Stomach (tissue), 9 donors: ENCODE results near the gene NUMB. TPM values are rescaled to one million over a fixed set of nuclear protein-coding genes. Genes with fewer than 3 reads are reported as not detected.

Experiments
- DNase-seq, 2 donors: peaks; one replicate each; pipeline versions ENCODE4 v3.0.0 to v3.0.0-alpha.2; 2013 to 2019
- H3K27ac ChIP-seq, 5 donors: fragments of 200-600 bp in 4 of 5; sonication (generic) in 4 of 5; one replicate each; pipeline ENCODE4 v1.5.1; 2013 to 2019; ENCODE audit warnings: mild to moderate bottlenecking in 1 of 5, moderate library complexity in 1 of 5
- H3K27me3 ChIP-seq, 3 donors: fragments of 200-600 bp; sonication (generic); one replicate each; pipeline ENCODE4 v1.5.1; 2017 to 2019; ENCODE audit warnings: mixed run types in 1 of 3
- H3K36me3 ChIP-seq, 4 donors: fragments of 200-600 bp; sonication (generic); 1 replicate in 3 of 4; 2 replicates in 1 of 4; pipeline ENCODE4 v1.5.1; 2016 to 2019
- H3K4me1 ChIP-seq, 4 donors: fragments of 200-600 bp; sonication (generic); one replicate each; pipeline ENCODE4 v1.5.1; 2016 to 2019
- H3K4me3 ChIP-seq, 4 donors: fragments of 200-600 bp; sonication (generic) in 3 of 4; one replicate each; pipeline ENCODE4 v1.5.1; 2016 to 2019; ENCODE audit warnings: mild to moderate bottlenecking in 1 of 4
- H3K9me3 ChIP-seq, 4 donors: fragments of 200-600 bp; sonication (generic); one replicate each; pipeline ENCODE4 v1.5.1; 2016 to 2019
- CTCF ChIP-seq, 7 experiments: fragments of 450-650 bp in 4 of 7; fragments of 200-600 bp in 3 of 7; sonication (generic) in 3 of 7; IDR thresholded peaks; one replicate each; pipeline ENCODE4 v1.5.1; 2016 to 2019; ENCODE audit warnings: antibody characterized with exemption in 7 of 7, control low read depth in 2 of 7, mild to moderate bottlenecking in 1 of 7
- EP300 ChIP-seq: sonication (generic); formaldehyde crosslinking; IDR thresholded peaks from one replicate; pipeline ENCODE4 v1.6.1; 2017; ENCODE audit warnings: antibody characterized with exemption
- POLR2A ChIP-seq, 4 donors: fragments of 450-650 bp; IDR thresholded peaks; one replicate each; pipeline ENCODE4 v1.6.1; 2016; ENCODE audit warnings: antibody characterized with exemption in 4 of 4, control low read depth in 2 of 4, mild to moderate bottlenecking in 1 of 4, moderate library complexity in 1 of 4
- POLR2AphosphoS5 ChIP-seq, 3 donors: sonication (generic); formaldehyde crosslinking; IDR thresholded peaks; one replicate each; pipeline ENCODE4 v1.6.1; 2016; ENCODE audit warnings: antibody characterized with exemption in 3 of 3
- WGBS, 5 donors: extraction: QIAGEN DNeasy Blood & Tissue Kit in 3 of 5; methylation state at CpG; one replicate each; pipeline versions ENCODE4 v1.1.5 to v1.1.7; 2013 to 2018; 5-methylcytosine and 5-hydroxymethylcytosine counted together
- intact Hi-C: fragments of 100-400 bp; cut with DNase I; formaldehyde crosslinking; loops from one replicate; pipeline ENCODE4 v1.15.1; 2023; ENCODE audit warnings: low total_unique reads
- polyA plus RNA-seq, 3 donors: library from polyadenylated mRNA; stranded (reverse); fragments of 200-250 nt; gene quantifications; one replicate each; pipeline ENCODE4 v1.2.3, GENCODE V29; 2013
- total RNA-seq, 5 donors: library from RNA; depleted of rRNA; stranded (reverse); fragments of >200 nt; gene quantifications; one replicate each; pipeline versions ENCODE4 v1.1.0 to v1.2.3, GENCODE V29; 2014 to 2016
- donor health status: healthy with polysubstance abuse.
- donor health status: Bipolar disorder and iron deficiency.
- donor health status: healthy.

Gene NUMB
- total and polyA plus RNA-seq, 8 donors: 26.4 to 135 (median 50.0) TPM

GRCh38 chr14:73249564-73250316, 208.6 kb downstream of the NUMB start:
- DNase-seq: no peak

DNA sequence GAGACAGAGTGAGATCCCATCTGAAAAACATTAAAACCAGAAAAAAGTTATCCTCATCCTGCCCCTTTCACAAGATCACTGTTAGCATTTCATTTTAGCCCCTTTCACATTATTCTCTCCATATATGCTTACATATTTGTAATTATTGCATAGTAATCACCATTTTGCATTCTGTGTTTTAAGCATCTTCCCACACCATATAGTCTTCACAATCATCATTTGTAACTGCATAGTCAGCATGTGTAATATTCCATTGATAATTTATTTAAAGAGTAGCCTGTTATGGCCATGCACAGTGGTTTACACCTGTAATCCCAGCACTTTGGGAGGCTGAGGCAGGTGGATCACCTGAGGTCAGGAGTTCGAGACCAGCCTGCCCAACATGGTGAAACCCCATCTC, 209.2 kb downstream of the NUMB start:
- H3K27me3 ChIP-seq: peaks cover 0 to 6% (median 0%) of the 10 kb centered on the region in 3 donors
- DNase-seq: no peak
- H3K9me3 ChIP-seq: no peaks in the 10 kb centered on the region

More at GRCh38 chr14:73249564-73250316, 208.6 kb downstream of the NUMB start:
- Histone ChIP-seq H3K36me3 (peaks cover 0 to 57% (median 21%) of the 10 kb centered on the region in 4 donors), H3K9me3 (no peaks in the 10 kb centered on the region), H3K27me3 (peaks cover 0 to 6% (median 0%) of the 10 kb centered on the region in 3 donors), H3K27ac (no peak overlapping the region), H3K4me1 (peaks cover 10 to 21% (median 11%) of the 10 kb centered on the region in 4 donors), H3K4me3 (no peak overlapping the region)
- WGBS, 5 donors: 84 to 88% (median 87%) methylated on average over 11 to 13 of the region's 13 CpGs
- intact Hi-C loops: no loop called here
- no peak for TF ChIP-seq EP300
- no peak for TF ChIP-seq POLR2A (IDR thresholded peaks at IDR 0.05)
- TF ChIP-seq CTCF (IDR thresholded peaks at IDR 0.05): no peak
- no peak for TF ChIP-seq POLR2AphosphoS5 (IDR thresholded peaks at IDR 0.05)

GRCh38 chr14:73248108-73248868, 210.1 kb downstream of the NUMB start:
- peaks cover 0 to 6% (median 0%) of the 10 kb centered on the region in 3 donors for H3K27me3 ChIP-seq
- WGBS, 5 donors: 49 to 74% (median 68%) methylated on average over 6 to 9 of the region's 9 CpGs
- TF ChIP-seq POLR2A (IDR thresholded peaks at IDR 0.05) (no peak), EP300 (no peak), POLR2AphosphoS5 (IDR thresholded peaks at IDR 0.05) (no peak), CTCF (IDR thresholded peaks at IDR 0.05) (no peak)
- H3K4me3 ChIP-seq: no peak overlapping the region
- peaks cover 0 to 43% (median 18%) of the 10 kb centered on the region in 4 donors for H3K36me3 ChIP-seq
- peaks cover 11 to 24% (median 13%) of the 10 kb centered on the region in 4 donors for H3K4me1 ChIP-seq
- H3K27ac ChIP-seq: no peak overlapping the region
- no peaks in the 10 kb centered on the region for H3K9me3 ChIP-seq
- intact Hi-C loops: no loop called here
- no peak for DNase-seq

More for the DNA sequence above, 209.2 kb downstream of the NUMB start:
- Histone ChIP-seq H3K36me3 (peaks cover 0 to 51% (median 18%) of the 10 kb centered on the region in 4 donors), H3K27ac (no peak overlapping the region), H3K4me1 (peaks cover 10 to 22% (median 11%) of the 10 kb centered on the region in 4 donors), H3K4me3 (no peak overlapping the region)
- WGBS, 5 donors: 90 to 100% (median 100%) methylated on average over 1 of the region's 1 CpG
- TF ChIP-seq CTCF (IDR thresholded peaks at IDR 0.05) (no peak), POLR2A (IDR thresholded peaks at IDR 0.05) (no peak), EP300 (no peak), POLR2AphosphoS5 (IDR thresholded peaks at IDR 0.05) (no peak)
- intact Hi-C loops: no loop called here

DNA sequence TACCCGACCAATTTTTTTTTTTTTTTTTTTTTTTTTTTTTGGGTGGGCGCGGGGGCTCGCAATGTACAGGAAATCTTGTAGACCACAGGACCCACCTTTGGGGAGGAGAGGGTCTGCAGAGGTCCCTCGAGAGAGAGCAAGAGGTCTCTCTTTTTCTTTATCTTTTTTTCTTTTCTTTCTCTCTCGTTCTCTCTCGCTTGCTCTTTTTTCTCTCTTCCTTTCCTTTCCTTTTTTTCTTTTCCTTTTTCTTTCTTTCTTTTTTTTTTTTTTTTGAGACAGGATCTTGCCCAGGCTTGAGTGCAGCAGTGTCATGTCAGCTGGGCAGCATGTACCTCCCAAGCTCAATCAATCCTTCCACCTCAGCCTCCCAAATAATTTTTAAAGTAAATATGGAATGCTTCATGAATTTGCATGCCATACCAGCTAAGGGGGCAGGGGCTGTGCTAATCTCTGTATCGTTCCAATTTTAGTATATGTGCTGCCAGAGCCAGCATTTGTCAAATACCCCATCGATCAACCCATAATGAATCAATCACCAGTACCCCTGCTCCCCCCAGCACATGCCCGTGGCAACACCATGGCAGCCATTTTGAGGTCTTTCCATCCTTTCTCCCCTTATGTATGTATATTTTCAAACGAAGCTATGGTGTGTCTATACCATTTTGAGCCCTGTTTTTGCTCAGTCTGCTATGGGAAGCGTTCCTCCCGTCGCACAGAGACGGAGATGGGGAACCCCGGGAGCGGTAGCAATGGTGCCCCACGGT, 211.8 kb downstream of the NUMB start:
- 74 to 78% (median 75%) methylated on average over 16 to 18 of the region's 18 CpGs for WGBS, 5 donors
- H3K27ac ChIP-seq: no peak overlapping the region
- DNase-seq: no peak
- peak overlapping the region; percentile 48 to 58 (median 52) for H3K4me3 ChIP-seq
- peaks cover 0 to 8% (median 0%) of the 10 kb centered on the region in 3 donors for H3K27me3 ChIP-seq
- no peak for TF ChIP-seq POLR2AphosphoS5 (IDR thresholded peaks at IDR 0.05)
- TF ChIP-seq EP300: no peak
- TF ChIP-seq CTCF (IDR thresholded peaks at IDR 0.05): no peak
- TF ChIP-seq POLR2A (IDR thresholded peaks at IDR 0.05): no peak
- intact Hi-C loops: no loop called here
- peaks cover 0 to 26% (median 12%) of the 10 kb centered on the region in 4 donors for H3K36me3 ChIP-seq
- no peaks in the 10 kb centered on the region for H3K9me3 ChIP-seq
- H3K4me1 ChIP-seq: peaks cover 11 to 38% (median 24%) of the 10 kb centered on the region in 4 donors
